Thyroid gland (tissue), 4 donors: ENCODE data around the gene C13orf46.

ENCODE experiments used
- CTCF ChIP-seq, 6 experiments: fragments of 200-600 bp in 3 of 6; fragments of 450-650 bp in 3 of 6; sonication (generic) in 3 of 6; IDR thresholded peaks; one replicate each; pipeline ENCODE4 v1.5.1; 2016 to 2019; ENCODE audit warnings: antibody characterized with exemption in 6 of 6, mild to moderate bottlenecking in 2 of 6, inconsistent platforms in 1 of 6, moderate library complexity in 1 of 6
- POLR2A ChIP-seq, 2 donors: fragments of 450-650 bp; IDR thresholded peaks; one replicate each; pipeline ENCODE4 v1.6.1; 2017; ENCODE audit warnings: antibody characterized with exemption in 2 of 2, mild to moderate bottlenecking in 2 of 2, moderate library complexity in 1 of 2

- TF ChIP-seq POLR2A (IDR thresholded peaks at IDR 0.05) (no peak), CTCF (IDR thresholded peaks at IDR 0.05) (no peak)
These were observed 59.4 kb downstream of the C13orf46 start for GRCh38 chr13:113914333-113915011.
